Measurements from ENCODE around the gene ADGRD2.

The ADGRD2 gene

GRCh38 chr9:124456341-124457078, 6.3 kb downstream of the ADGRD2 start:
- in situ Hi-C loops (cut with HindIII; ENCODE audit: low sequenced_read_pairs): loop anchor here (5.0 kb wide), 2 partner anchors 74 to 76 kb away; no protein-coding TSS in a partner anchor

- in situ Hi-C loops (cut with HindIII; ENCODE audit: low sequenced_read_pairs): loop anchor here (5.0 kb wide), 2 partner anchors 75 kb away; no protein-coding TSS in a partner anchor
Observed at GRCh38 chr9:124457079-124457886, 7.0 kb downstream of the ADGRD2 start.

GRCh38 chr9:124457887-124458431, 7.7 kb downstream of the ADGRD2 start:
- in situ Hi-C loops (cut with HindIII; ENCODE audit: low sequenced_read_pairs): loop anchor here (5.0 kb wide), 2 partner anchors 74 to 76 kb away; no protein-coding TSS in a partner anchor

GRCh38 chr9:124458441-124458840, 8.2 kb downstream of the ADGRD2 start:
- in situ Hi-C loops (cut with HindIII; ENCODE audit: low sequenced_read_pairs): loop anchor here (5.0 kb wide), 2 partner anchors 74 to 76 kb away; no protein-coding TSS in a partner anchor

GRCh38 chr9:124462739-124463138, 12.5 kb downstream of the ADGRD2 start:
- in situ Hi-C loops (cut with HindIII; ENCODE audit: low sequenced_read_pairs): no loop called here

- in situ Hi-C loops (cut with HindIII; ENCODE audit: low sequenced_read_pairs): no loop called here
Observed at GRCh38 chr9:124465736-124466135, 15.5 kb downstream of the ADGRD2 start.

- in situ Hi-C loops (cut with HindIII; ENCODE audit: low sequenced_read_pairs): no loop called here
Observed at GRCh38 chr9:124467410-124468060, 17.3 kb downstream of the ADGRD2 start.

GRCh38 chr9:124468061-124468740, 17.9 kb downstream of the ADGRD2 start:
- in situ Hi-C loops (cut with HindIII; ENCODE audit: low sequenced_read_pairs): no loop called here

- in situ Hi-C loops (cut with HindIII; ENCODE audit: low sequenced_read_pairs): no loop called here
Observed at GRCh38 chr9:124469011-124469832, 19.0 kb downstream of the ADGRD2 start.

GRCh38 chr9:124470306-124470705, 20.1 kb downstream of the ADGRD2 start:
- in situ Hi-C loops (cut with HindIII; ENCODE audit: low sequenced_read_pairs): no loop called here

GRCh38 chr9:124470726-124471125, 20.5 kb downstream of the ADGRD2 start:
- in situ Hi-C loops (cut with HindIII; ENCODE audit: low sequenced_read_pairs): no loop called here

- in situ Hi-C loops (cut with HindIII; ENCODE audit: low sequenced_read_pairs): no loop called here
Observed at GRCh38 chr9:124471761-124472160, 21.5 kb downstream of the ADGRD2 start.

- in situ Hi-C loops (cut with HindIII; ENCODE audit: low sequenced_read_pairs): no loop called here
Observed at GRCh38 chr9:124472770-124473169, 22.5 kb downstream of the ADGRD2 start.

GRCh38 chr9:124473310-124473709, 23.1 kb downstream of the ADGRD2 start:
- in situ Hi-C loops (cut with HindIII; ENCODE audit: low sequenced_read_pairs): no loop called here

- in situ Hi-C loops (cut with HindIII; ENCODE audit: low sequenced_read_pairs): no loop called here
Observed at GRCh38 chr9:124474151-124474550, 23.9 kb downstream of the ADGRD2 start.

- in situ Hi-C loops (cut with HindIII; ENCODE audit: low sequenced_read_pairs): no loop called here
Observed at GRCh38 chr9:124475158-124475867, 25.1 kb downstream of the ADGRD2 start.

- in situ Hi-C loops (cut with HindIII; ENCODE audit: low sequenced_read_pairs): no loop called here
Observed at GRCh38 chr9:124475868-124476690, 25.8 kb downstream of the ADGRD2 start.

- in situ Hi-C loops (cut with HindIII; ENCODE audit: low sequenced_read_pairs): no loop called here
Observed at GRCh38 chr9:124477211-124477647, 27.0 kb downstream of the ADGRD2 start.
